Testis (tissue), 2 donors: ENCODE results near the gene GLYR1.

Experiments
- POLR2A ChIP-seq: fragments of 450-650 bp; IDR thresholded peaks from one replicate; pipeline ENCODE4 v1.6.1; 2017; ENCODE audit warnings: antibody characterized with exemption, mild to moderate bottlenecking, moderate library complexity
- TF ChIP-seq, protein P1 (sequence below), 3 experiments: fragments of 450-650 bp in 2 of 3; fragments of 200-600 bp in 1 of 3; sonication (generic) in 1 of 3; IDR thresholded peaks; one replicate each; pipeline ENCODE4 v1.5.1; 2016 to 2019; ENCODE audit warnings: antibody characterized with exemption in 3 of 3, mild to moderate bottlenecking in 2 of 3, moderate library complexity in 1 of 3

DNA sequence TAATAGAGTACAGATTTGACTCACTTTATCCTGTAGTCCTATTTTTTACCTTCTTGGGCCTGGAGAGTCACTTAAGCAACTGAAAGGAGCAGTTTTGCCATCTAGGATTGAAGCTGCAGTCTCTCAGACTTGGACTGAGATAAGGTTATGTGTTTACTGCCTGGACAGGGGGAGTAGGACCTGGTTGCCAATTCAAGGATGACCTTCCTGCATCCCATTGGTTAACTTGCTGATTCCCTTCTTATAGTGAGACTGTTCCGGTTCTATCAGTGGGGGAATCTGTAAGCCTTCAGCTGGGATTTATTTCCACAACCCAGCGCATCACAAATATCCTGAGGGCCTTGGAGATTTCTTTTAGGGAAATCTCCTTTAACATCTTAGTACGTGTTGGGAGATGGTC is 3.1 kb upstream of the GLYR1 start:
- TF ChIP-seq, protein P1, sequence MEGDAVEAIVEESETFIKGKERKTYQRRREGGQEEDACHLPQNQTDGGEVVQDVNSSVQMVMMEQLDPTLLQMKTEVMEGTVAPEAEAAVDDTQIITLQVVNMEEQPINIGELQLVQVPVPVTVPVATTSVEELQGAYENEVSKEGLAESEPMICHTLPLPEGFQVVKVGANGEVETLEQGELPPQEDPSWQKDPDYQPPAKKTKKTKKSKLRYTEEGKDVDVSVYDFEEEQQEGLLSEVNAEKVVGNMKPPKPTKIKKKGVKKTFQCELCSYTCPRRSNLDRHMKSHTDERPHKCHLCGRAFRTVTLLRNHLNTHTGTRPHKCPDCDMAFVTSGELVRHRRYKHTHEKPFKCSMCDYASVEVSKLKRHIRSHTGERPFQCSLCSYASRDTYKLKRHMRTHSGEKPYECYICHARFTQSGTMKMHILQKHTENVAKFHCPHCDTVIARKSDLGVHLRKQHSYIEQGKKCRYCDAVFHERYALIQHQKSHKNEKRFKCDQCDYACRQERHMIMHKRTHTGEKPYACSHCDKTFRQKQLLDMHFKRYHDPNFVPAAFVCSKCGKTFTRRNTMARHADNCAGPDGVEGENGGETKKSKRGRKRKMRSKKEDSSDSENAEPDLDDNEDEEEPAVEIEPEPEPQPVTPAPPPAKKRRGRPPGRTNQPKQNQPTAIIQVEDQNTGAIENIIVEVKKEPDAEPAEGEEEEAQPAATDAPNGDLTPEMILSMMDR (IDR thresholded peaks at IDR 0.05) = no peak
- TF ChIP-seq POLR2A = no peak
